Measurements from ENCODE around the gene OR7G1. TPM values are rescaled to one million over a fixed set of nuclear protein-coding genes. Genes with fewer than 3 reads are reported as not detected.

The OR7G1 gene, protein sequence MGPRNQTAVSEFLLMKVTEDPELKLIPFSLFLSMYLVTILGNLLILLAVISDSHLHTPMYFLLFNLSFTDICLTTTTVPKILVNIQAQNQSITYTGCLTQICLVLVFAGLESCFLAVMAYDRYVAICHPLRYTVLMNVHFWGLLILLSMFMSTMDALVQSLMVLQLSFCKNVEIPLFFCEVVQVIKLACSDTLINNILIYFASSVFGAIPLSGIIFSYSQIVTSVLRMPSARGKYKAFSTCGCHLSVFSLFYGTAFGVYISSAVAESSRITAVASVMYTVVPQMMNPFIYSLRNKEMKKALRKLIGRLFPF
- total RNA-seq = not detected in 2 replicates

DNA sequence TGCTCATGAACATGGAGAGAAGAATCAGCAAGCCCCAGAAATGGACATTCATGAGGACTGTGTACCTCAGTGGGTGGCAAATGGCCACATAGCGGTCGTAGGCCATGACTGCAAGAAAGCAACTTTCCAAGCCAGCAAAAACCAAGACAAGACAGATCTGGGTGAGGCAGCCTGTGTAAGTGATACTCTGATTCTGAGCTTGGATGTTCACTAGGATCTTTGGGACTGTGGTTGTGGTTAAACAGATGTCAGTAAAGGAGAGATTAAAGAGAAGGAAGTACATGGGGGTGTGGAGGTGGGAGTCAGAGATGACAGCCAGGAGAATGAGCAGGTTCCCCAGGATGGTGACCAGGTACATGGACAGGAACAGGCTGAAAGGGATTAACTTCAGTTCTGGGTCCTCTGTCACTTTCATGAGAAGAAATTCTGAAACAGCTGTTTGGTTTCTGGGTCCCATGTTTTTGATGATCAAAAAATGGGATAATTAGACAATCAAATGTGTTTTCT lies at the start of gene OR7G1:
OR7G1 (minus strand) TSS at position 457 of the 507 bp plus-strand sequence; CDS start at position 457, 0 bp downstream.

DNA sequence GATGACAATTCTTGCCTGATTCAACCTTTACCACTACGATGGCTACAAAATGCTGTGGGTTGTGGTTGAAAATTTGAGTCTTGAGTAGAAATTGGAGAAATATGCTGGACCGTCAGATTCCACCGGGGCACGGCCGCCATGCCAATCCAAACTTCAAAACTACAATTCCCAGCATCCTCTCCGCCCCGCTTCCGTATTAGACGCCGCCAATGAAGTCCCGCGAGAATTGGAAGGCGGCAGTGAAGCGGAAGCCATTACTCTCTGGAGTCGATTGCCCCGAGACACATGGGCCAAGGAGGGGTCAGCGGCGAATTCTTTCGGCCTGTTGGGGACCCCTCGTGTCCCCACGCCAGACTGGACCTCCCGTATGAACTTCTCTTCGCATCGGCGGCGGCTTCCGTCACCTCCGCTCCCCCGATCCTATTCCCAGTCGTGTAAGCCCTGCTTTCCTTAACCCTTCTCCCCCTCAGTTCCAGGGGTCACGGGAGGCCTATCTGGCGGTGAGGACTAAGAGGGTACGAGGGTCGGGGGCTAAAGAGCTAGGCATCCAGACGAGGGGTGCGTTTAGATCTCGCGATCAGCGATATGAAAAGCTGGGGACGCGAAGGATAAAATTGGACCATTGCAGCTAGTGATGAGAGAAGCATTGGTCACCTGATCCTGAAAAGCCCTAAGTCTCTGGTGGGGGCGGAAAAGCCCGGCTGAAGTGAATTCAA lies 24.8 kb upstream of the OR7G1 start, which contains the start of gene ZNF317:
ZNF317 (plus strand) TSS at position 239 of the 716 bp plus-strand sequence. CDS start 15,620 bp downstream, outside the sequence.

DNA sequence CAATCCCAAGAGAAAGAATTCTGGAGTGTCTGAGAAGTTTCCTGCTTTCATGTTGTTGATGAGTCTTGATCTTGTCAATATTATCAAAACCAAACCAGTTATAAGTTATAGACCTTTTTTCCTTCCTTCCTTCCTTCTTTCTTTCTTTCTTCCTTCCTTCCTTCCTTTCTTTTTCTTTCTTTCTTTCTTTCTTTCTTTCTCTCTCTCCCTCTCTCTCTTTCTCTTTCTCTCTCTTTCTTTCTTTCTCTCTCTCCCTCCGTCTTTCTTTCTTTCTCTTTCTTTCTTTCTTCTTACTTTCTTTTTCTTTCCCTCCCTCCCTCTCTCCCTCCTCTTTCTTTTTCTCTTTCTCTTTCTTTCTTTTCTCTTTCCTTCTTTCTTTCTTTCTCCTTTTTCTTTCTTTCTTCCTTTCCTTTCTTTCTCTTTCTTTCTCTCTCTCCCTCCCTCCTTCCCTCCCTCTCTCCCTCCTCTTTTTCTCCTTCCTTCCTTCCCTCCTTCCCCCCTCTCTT lies 11.4 kb upstream of the OR7G1 start, which contains the start of gene OR7G3:
OR7G3 (minus strand) TSS at position 51 of the 506 bp plus-strand sequence; CDS start at position 51, 0 bp downstream.

DNA sequence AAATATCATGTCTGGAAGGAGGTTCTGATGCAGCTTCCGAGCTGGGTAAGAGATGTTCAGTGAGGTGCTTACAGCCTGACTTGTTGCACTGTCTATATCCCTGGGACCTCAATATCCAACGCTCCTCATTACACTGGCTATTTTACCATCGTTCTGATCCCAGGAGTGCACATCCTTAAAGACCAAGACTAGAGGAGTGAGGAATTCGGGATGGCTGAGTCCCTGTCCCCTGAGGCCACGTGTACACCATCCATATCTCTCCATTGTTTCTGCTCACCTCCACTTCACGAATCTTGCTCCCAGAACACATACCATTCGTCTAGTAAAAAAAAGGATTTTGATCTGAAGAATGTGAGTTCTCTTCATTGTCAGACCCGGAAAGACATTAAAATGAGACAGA lies 8.2 kb downstream of the OR7G1 start, which contains the start of gene OR7G2:
OR7G2 (minus strand) TSS at position 101 of the 400 bp plus-strand sequence. CDS start 4,232 bp downstream, outside the sequence.

DNA sequence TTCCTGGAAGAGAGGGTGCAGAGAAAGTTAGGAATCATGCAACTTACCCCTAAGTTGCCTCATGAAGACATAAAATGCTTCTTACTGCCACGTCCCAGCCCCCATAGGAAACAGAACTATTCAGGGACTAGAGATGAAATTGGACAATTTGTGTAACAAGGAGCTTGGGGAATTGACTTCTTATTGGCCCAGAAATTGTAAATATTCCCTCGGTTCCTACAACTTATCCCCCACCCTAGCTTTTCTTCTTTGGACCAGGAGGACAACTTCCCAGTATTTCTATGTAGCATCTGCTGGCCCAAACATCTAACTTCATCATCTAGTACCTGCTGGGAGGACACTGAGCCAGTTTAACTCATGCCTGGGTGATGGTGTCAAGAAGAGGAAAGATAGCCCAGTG lies 28.8 kb downstream of the OR7G1 start, which contains the start of gene OR1M1:
OR1M1 (plus strand) TSS at position 301 of the 400 bp plus-strand sequence. CDS start 6,184 bp downstream, outside the sequence.

Small RNAs within 50 kb of the gene (small RNA-seq; reads per million reads assigned to genes)
- gene OR1M4P = not detected

Other genes with a start within 250 kb of the OR7G1 start
- gene MUC16, start 105.4 kb downstream of the OR7G1 start, total RNA-seq = 34.2 and 36.1 TPM in 2 replicates
- gene OR1M1, start 28.7 kb downstream of the OR7G1 start, total RNA-seq = not detected in 2 replicates
- not detected in 2 replicates for gene OR7G2, start 8.3 kb downstream of the OR7G1 start, total RNA-seq
- not detected in 2 replicates for gene OR7G3, start 11.2 kb upstream of the OR7G1 start, total RNA-seq
- gene ZNF317, start 24.6 kb upstream of the OR7G1 start, total RNA-seq = 20.6 and 21.2 TPM in 2 replicates
- 0.39 TPM in 1 of 2 replicates, not detected in the other for gene OR7D2, start 63.2 kb upstream of the OR7G1 start, total RNA-seq
- gene OR7D4, start 103.8 kb upstream of the OR7G1 start, total RNA-seq = not detected in 2 replicates
- not detected in 2 replicates for gene OR7E24, start 135.2 kb upstream of the OR7G1 start, total RNA-seq
- 8.6 and 19.3 TPM in 2 replicates for gene ZNF699, start 194.1 kb upstream of the OR7G1 start, total RNA-seq
- 7.5 and 15.3 TPM in 2 replicates for gene ZNF559, start 208.4 kb upstream of the OR7G1 start, total RNA-seq
- gene ZNF177, start 247.2 kb upstream of the OR7G1 start, total RNA-seq = 0.87 and 1.2 TPM in 2 replicates

Data from placental epithelial cell (primary cell).